HG02798 (cell line): ENCODE measurements around the gene CFAP54.
"Not testable (repeated sequence)": the region's sequence is repeated elsewhere in the genome, so short reads cannot be mapped to it uniquely, and the experiment has no call there.

Experiments
- ATAC-seq: cut with Tn5 transposase; IDR thresholded peaks from one replicate; pipeline ENCODE4 v1.9.1; 2021; ENCODE audit warnings: mild to moderate bottlenecking; ENCODE audit not compliant: unreplicated experiment, poor library complexity

Gene CFAP54

DNA sequence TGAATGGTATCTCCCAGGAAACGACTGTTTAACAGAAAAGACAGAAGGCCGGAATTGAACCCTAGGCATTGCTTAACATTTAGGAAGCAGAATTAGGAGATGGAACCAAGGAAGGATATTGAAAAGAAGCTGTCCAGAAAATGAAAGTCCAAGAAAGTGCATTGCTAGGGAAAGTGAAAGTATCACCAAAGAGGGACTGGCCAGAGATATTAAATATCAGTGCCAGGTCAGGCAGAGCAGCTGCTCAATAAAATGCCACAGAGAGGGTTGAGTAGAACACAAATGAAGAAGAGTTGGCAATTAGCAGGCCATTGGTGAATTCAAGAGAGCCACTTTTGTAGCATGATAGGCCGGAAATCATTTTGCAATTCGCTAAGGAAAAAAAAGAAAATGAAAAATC is 101.6 kb downstream of the CFAP54 start:
- no peak for ATAC-seq

DNA sequence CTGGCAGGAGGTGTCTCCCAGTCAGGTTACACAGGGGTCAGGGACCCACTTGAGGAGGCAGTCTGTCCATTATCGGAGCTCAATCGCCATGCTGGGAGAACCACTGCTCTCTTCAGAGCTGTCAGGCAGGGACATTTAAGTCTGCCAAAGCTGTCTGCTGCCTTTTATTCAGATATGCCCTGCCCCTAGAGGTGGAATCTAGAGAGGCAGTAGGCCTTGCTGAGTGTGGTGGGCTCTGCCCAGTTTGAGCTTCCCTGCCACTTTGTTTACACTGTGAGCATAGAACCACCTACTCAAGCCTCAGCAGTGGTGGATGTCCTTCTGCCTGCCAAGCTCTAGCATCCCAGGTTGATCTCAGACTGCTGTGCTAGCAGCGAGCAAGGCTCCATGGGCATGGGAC is 115.0 kb downstream of the CFAP54 start:
- not testable (repeated sequence) for ATAC-seq

DNA sequence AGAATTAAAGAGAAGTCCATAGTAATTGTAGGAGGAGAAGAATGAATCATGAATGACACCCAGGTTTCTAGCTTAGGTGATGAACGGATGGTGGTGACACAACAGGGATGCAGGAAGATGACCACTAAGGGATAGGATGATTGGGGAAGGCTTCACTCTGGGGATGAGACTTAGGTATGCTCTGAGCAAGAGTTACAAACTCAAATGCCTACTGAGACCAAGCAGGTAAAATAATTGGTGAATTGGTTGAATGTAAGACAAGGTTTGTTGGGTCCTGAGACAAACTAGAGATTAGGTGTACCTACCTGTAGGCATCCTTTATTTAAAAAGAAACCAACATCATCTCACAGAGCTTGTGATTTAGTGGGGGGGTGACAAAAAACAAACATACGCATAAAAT is 116.3 kb downstream of the CFAP54 start:
- ATAC-seq: no peak

DNA sequence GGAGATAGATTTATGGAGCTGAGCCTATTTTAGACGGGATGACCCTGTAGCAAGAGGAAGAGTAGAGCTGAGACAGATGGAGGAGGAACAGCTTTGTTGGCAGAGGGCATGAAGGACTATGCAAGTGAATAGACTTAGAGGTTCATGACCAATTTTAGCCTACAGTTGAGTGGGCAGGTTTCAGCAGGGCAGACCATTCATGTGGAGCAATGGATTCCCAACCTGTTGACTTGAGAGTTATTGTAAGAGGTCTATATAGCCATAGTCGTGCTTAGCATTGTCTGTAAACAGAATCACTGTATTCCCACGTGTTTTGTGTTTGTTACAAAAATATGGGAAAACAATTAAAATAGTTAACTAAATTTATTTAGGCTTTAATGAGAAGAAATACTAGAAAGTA is 116.8 kb downstream of the CFAP54 start:
- no peak for ATAC-seq

DNA sequence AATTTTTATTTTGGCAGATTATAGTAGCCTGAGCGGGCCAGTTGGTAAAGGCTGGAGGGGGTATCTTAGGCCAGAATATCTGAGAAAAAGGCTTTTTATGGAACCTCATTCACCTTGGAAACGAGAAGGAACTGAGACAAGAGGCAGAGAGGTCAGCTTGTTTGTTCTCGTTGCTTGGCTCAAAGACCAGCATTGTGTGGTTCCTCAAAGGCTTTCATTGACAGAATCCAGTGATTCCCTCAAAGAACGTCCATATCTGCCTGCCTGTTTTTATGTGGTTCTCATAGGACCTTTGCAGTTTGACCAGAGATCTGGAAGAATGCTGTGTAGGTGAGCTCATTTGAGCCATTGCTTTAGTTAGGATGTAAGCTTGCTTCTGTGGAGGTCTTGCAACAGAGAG is 117.3 kb downstream of the CFAP54 start:
- no peak for ATAC-seq

DNA sequence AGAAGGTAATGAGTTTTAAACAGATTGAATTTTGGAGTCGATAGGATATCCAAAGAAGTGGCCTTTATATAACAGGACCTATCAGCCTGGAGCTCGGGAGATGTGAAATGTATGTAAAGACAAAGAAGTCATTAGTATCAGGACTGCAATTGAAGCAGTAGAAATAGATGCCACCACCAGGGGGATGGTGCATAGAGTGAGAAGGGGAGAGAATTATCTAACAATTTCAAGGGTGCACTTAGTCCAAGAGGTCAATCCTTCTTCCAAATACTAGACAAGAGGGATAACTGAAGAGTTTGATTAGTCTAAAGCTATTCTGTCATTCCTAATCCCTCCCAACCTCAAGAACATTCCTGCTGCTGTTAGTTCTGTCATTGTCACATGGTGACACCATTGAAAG is 127.8 kb downstream of the CFAP54 start:
- no peak for ATAC-seq

DNA sequence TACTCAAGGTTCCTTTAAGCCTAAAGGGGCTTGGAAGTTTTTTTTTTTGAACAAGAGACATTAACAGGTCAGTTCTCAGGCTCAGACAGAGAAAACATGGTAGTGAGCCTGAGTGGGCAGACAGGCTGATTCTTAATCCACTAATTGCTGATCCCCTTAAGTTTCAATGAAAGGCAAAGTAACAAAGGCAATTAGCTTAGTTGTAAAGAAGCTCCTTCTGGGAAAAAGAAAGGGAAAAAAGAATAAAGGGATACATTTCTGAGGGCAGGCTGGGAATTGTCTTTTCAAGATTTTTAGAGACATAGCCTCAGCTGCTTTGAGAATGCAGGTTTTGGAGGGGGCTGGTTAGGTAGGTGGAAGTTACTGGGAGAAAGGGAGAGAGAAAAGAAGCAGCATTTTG is 133.8 kb downstream of the CFAP54 start:
- no peak for ATAC-seq

DNA sequence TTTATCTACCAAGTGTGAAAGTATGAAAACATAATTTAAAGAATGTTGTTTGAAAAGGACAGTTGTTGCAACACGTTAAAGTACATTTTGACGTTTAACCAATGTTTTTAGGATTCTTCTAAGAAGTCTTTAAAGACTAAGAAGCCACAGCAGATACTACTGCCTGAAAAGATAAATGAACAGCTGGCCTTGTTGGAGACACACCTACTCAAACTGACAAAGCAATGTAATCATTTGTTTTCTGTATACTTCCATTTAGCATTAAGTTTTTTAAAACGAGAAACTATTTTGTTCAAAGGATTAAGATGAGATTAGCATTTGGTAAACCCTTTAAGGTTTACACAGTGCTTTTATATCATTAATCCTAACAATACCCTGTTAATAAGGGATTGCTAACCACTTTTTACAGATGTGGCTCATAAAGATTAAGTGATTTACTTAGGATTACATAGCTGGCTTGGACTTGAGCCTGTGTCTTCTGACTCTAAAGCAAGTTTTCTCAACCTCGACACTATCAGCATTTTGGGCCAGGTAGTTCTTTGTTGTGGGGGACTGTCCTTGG is 134.4 kb downstream of the CFAP54 start:
- ATAC-seq: no peak

DNA sequence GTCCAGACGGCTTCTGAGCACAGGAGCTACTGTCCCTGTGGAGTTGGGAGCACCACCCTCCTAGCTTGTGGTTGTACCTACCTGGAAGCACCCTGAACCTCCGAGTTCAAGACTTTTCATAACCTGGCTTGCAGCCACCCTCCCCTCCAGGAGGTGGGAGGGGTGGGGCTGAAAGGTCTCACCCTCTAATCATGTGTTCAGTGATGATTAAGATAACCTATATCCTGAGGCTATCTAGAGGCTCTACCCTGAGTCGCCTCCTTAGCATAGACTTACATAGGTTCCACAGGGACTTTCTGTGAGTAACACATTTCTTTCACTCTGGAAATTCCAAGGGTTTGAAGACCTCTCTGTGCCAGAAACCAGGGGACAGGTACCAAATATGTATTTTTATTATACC is 146.5 kb downstream of the CFAP54 start:
- no peak for ATAC-seq

DNA sequence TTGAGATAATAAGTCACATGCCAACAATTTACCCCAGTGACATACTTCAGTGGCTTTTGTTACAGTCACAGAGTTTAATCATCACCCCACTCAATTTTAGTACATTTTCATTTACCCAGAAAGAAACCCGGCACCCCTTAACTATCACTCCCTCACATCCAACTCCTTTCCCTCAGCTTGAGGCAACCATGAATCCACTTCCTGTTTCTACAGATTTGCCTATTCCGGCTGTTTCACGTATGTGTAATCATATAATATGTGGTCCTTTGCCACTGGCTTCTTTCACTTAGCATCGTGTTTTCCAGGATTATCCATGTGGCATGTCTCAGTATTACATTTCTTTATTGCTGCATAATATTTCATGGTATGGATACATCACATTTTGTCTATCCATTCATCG is 147.5 kb downstream of the CFAP54 start:
- no peak for ATAC-seq

DNA sequence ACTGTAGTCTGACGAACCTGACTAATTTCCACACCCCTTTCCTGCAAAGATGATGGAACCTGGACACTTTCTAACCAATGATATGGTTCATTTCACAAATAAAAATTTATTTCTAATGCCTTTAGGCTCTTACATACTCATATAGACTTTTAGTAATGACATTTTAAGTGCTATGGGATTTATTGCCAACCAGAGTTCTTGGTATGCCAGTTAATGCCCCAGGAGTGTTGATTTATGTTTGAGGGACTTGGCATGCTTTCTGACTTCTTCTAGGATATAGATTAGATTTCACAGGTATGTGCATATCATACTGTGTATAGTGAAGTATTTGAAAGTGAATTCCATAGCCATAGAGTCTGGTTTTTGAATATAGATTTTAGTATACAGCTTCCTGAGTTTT is 159.5 kb downstream of the CFAP54 start:
- no peak for ATAC-seq

DNA sequence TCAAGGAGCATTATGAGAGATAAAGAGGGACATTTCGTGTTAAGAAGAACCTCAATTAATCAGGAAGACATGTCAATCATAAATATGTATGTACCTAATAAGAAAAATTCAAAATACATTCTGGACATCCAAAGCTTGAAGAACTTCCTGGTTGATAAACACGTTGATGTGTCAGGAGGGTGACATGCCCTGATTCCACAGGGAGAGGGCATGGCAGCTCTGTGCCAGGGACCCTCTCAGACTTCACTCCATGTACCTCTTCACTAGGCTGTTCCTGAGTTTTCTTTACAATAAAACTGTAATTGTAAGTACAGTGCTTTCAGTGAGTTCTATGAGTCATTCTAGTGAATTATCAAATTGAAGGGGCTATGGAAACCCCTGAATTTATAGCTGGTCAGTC is 163.5 kb downstream of the CFAP54 start:
- no peak for ATAC-seq

DNA sequence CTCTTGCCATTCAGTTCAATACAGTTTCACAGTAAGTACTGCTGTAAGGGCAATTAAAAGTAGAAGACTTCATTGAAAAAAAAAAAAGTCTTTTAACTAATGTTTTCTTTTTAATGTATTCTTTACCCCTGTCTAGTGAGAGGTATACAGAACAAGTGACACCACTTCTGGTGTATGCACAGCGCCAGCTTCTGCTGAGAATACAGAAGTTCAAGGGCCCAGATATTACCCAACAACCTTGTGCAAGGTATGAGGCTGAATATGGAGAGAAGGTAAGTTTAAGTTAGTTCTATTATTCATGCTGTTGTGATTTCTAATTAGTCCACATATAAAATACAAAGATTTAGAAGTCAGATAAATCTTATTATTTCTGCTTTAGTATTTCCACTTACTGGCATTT is 168.7 kb downstream of the CFAP54 start:
- ATAC-seq: no peak

DNA sequence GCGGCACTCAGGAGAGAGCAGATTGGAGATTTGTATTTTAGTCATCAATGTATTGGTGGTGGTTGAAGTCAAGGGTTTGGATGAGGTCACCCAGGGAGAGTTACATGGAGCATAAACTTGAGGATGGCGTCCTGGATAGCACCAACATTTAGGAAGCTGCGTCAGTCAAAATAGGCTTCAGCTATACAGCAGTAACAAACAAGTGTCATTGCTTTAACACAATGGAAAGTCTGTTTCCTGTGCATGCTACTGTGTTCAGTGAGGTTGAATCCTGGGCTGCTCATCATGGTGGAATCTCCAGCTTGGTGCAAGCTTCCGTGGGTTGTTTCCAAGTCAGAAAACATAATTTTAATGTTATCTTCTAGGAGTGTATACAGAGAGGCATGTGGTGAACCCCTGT is 180.4 kb downstream of the CFAP54 start:
- no peak for ATAC-seq

DNA sequence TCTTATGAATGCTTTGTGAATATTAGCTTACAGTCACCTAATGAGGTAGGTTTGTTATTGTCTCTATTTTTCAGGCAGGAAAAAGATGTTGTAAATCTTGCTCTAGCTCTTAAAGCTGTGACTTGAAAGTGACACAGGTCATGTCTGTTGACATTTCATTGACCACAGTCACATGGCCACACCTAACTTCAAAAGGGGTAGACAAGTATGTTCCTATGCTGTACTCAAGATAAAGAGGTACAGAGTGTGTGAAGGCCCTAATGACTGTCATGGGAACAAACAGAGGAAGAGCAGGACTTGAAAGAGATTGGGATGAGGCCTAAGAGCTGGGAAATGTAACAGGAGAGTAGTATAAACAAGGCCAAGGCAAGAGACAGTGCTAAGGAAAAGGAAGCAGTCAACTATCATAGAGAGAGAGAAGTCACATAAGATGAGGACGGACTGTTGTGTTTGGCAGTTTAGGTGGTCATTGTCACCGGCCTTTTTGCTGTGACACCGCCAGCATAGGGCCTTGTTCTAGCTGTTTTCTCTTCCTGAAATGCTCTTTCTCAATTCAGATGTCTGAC is 181.0 kb downstream of the CFAP54 start:
- ATAC-seq: no peak

DNA sequence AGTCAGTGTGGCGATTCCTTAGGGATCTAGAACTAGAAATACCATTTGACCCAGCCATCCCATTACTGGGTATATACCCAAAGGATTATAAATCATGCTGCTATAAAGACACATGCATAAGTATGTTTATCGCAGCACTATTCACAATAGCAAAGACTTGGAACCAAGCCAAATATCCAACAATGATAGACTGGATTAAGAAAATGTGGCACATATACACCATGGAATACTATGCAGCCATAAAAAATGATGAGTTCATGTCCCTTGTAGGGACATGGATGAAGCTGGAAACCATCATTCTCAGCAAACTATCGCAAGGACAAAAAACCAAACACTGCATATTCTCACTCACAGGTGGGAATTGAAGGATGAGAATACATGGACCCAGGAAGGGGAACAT is 186.1 kb downstream of the CFAP54 start:
- not testable (repeated sequence) for ATAC-seq

DNA sequence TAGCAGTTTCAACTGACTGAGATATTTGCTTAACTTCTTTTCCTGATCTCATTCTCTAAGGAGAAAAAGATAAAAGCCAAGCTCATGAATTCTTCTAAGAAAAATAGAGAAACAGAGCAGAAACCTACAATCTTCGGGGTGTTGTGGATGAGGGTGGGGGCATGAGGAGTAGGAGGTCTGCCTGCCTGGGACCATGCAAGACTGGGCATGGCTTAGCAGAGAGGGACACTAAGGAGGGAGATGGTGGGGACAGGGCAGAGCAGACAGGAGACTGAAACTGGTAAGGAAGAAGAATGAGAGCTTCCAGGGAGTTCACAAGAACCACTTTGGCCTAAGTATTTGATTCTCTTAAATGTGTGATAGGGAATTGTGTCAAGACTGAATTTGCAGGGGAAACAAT is 188.0 kb downstream of the CFAP54 start:
- ATAC-seq: no peak

DNA sequence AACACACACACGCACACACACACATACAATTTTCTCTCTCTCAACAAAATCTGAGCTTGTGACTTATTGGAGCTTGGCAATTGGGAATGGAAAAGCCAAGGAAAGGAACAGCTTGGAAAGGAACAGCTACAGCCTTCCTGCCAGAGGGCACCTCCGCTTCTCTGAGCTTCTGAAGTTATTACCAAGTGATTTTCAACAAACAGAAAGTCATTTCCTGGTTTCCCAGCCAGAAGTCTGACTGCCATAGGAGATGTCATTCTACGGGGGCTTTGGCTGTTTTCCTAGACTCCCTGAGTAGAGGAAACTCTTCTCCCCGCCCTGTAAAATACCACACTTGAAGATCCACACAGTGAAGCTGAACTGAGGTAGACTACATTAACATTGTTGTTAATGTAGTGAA is 198.3 kb downstream of the CFAP54 start:
- ATAC-seq: no peak

DNA sequence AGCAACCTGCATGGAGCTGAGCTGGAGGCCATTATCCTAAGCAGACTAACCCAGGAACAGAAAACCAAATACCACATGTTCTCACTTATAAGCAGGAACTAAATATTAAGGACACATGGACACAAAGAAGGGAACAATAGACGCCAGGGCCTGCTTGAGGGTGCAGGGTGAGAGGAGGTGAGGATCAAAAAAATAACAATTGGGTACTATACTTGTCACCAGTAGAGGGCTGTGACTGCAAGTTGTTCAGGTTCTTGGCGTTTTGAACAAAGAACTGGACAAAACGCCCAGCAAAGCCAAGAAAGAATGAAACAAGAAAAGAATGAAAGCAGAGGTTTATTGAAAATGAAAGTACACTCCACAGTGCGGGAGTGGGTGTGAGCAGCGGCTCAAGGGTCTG is 209.1 kb downstream of the CFAP54 start:
- no peak for ATAC-seq

DNA sequence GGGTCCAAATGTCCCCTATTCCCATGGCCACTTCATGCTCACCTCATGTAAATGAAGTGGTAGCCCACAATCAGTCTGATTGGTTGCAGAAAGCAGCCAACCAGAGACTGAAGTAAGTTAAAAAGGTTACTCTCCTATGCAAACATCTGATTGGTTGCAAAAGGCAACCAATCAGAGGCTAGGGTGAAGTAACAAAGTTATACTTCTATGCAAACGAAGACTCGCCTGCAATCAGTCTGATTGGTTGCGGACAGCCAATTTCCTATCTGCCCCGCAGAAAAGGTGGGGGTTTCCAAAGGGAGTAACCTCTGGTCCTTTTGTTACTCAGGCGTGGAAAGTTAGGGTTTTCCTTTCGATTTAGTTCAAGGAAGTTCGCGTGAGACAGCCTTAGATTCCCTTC is 209.6 kb downstream of the CFAP54 start:
- ATAC-seq: no peak

DNA sequence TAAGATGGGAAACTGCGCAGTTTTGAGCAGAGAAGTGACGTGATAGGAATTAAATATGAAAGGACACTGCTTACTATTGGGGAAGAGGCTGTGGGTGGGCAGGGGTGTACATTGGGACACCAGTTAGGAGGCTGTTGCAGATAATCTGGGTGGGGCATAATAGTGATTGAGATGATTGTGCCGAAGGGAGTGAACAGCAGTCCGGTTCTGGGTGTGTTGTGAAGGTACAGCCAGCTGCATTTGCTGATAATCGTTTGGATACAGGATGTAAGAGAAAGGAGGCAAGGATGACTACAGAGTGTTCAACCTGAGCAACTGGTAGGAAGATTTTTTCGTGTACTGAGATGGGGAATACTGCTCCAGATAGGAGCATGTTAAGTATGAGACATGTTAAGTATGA is 212.5 kb downstream of the CFAP54 start:
- no peak for ATAC-seq

DNA sequence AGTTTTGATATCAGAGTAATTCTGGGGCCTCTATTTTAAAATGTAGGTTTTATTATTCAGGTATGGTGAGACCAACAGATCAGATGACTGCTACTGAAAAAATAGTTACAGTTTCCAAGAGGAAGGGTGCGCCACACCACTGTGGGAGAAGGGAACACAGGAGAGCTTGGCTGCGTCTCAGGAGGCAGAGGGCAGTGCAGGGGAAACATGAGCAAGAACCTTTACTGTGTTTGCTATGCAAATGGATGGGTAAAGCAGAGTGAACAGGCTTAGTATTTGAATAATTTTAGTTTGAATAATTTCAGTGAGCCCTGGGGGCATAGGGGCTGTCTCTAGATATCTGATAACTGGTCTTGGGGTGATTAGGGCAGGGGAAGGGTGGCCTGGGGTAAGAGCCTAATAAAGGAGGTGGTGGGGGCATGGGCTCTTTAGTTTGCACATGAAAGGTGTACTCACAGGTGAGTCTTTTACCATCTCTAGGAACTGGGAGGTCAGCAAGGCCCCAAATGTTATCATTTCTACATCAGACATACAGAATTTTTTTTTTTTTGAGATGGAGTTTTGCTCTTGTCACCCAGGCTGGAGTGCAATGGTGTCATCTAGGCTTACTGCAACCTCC is 220.9 kb downstream of the CFAP54 start:
- ATAC-seq: no peak
